Right forelimb (tissue), 1 donor: ENCODE measurements around the gene ZNF423.
A peak's percentile ranks its signal among the peaks of the same experiment; 100 is the strongest.

ENCODE experiments used
- DNase-seq: peaks from one replicate; pipeline ENCODE4 v3.0.0-alpha.2; 2018

The ZNF423 gene

DNA sequence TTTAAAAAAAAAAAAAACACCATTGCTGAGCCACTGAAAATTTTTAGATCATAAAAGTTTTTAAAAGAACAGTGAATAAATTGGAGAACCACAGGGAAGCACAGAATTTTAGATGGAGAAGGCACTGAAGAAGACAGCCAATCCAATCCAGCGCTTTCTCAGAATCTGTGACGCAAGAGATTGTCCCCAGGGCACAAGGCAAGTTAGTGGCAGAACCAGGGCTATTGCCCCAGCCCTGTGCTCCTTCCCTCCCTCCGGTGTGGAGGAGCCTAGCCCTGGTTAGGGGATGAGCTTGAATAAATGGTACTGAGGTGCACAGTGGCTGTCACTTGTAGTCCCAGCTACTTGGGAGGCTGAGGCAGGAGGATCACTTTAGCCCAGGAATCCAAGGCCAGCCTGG lies 108.3 kb downstream of the ZNF423 start:
- no peak for DNase-seq

DNA sequence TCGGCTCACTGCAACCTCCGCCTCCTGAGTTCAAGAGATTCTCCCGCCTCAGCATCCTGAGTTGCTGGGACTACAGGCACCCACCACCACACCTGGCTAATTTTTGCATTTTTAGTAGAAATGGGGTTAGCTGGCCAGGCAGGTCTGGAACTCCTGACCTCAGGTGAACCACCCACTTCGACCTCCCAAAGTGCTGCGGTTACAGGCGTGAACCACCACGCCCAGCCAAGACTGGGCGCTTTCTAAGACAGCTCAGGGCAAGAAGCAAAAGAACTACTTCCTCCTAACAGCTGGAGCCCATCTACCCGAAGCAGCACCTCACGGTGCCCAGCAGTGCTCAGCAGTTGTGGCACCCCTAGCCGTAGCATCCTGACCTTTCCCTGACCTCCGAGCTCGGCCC lies 109.4 kb downstream of the ZNF423 start:
- no peak for DNase-seq

DNA sequence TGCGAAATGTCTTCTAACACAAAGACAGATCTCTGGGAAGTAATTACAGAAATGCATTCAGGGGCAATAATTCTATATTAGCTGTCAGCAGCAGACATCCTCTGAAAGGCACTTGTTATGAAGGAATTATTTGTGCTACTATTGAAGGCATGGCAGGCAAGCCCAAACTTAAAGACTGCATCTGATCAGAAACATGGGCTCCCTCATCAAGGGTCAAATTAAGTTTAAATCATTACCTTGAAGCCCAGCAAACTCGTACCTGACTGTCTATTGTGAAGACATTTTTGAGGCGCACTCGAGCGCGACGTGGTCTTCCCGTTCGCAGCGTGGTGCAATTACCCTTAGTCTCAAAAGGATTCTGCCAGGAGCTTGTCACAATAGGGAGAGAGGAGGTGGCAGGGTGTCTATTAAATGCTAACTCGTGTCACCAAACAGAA lies 110.6 kb downstream of the ZNF423 start:
- DNase-seq, result no peak

DNA sequence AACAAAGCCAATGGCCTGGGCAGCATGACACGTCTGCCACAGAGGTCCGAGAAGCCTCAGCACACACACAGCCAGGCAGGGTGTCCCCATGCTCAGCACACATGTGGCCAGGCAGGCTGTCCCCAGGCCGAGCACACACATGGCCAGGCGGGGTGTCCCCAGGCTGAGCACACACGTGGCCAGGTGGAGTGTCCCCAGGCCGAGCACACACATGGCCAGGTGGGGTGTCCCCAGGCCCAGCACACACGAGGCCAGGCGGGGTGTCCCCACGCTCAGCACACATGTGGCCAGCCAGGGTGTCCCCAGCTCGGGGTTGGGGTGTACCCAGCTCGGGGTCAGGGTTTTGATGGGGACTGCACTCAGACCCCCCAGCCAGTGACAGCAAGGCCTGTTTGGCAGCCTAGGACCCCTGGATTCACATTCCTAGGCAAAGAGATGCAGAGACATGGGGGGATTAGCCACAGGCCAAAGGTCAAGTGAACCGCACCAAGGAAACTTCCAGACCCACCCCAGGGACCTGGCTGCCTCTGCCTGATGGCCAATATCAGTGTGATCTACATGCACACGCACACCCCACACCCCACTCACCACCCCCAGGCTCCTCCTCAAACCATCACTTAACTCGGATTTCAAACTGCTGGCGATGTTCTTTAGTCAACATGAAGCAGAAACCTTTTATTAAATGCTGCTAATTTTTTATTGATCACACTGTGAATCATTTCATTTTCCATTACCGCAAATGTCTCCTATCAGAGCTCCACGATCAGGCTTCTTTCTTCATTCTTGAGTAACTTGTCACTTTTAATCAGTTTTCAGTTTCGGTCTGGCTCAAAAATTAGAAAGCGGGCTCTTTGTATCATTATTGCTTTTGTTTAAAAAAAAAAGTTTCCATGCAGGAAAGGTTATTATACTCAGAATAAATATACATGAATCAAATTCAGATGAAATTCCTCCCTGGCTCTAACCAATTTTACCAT lies 111.4 kb downstream of the ZNF423 start:
- DNase-seq, result no peak

DNA sequence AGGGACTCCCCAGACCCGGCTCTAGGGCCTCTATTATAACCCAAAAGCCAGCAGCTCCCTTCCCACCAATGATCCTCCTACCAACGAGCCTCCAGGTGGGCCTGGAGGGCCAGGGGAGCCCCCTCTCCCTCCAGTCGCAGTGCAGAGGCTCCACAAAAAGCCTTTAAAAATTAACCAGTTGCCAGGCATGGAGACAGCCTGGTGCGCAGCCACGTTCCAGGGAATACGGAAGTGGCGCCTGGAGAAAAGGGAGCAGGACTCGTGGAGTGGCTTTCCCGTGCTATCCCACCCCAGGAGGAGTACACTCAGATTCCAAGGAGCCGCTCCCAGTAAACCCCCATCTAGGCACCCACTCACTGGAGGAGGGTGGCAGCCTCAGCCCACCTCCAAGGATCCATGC lies 112.3 kb downstream of the ZNF423 start:
- DNase-seq, result no peak

DNA sequence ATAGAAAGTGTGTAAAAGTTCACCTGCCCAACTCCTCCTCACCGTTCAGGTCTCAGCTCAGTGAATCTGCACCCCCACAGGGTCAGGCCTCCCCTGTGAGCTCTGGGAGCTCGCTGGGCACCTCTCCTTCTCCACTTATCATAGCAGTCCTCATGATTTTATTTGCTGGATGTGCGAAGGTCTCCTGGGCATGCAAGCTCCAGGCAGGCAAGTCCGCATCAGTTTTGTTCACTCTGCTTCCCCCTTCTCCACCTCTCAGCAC lies 112.8 kb downstream of the ZNF423 start:
- DNase-seq, result no peak

DNA sequence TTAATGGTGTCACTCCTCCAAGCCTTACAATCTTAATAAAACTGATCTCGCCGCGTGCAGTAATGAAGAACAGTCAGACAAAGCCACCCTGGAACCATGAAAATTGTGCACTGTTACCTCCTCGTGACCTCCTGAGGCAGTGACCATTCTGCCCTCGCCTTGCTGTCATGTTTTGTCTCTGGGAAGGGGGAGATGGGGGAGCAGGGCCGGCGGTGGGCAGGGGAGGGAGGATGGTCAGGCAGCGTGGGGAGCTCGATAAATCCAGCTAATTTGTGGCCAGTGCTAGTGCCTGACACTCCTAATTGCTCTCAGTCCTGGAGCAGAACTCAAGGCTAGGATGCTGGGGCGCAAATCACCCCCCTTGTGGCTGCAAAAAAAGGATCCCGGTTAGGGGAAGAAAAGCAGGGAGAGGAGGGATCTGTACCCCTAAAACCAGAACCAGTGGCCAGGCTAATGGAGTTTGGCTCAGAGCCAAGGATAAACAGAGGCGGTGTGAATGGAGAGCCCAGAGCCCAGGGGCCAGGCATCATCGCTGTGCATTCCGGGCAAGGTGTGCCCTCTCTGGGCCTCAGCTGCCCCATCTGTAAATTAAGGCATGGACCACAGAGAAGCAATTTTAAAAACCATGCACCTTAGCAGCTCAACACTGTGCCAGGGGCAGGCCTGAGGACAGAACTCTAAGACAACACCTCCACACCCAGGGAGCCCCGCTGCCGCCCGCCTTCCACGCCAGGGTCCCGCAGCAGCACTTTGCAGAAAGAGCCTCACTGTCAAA lies 113.3 kb downstream of the ZNF423 start:
- no peak for DNase-seq

DNA sequence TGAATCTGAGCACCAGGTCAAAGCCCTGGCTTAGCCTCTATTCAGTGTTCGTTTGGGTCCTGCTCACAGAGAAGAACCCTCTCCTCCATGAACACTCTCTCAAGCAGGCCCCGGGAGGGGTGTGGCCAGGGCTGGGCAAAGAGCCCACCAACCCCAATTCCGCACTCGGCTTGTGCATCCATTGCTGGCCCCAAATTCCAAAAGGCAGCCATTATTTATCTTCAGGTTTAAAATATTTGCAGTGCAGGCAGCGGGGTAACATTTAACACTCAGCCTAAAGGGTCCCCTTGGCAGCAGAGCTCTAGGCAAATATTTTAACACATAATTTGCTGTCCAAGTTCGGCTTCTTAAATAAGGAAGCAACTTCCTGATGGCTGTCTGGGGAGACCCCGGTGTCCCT lies 115.7 kb downstream of the ZNF423 start:
- peak; percentile 72 for DNase-seq

DNA sequence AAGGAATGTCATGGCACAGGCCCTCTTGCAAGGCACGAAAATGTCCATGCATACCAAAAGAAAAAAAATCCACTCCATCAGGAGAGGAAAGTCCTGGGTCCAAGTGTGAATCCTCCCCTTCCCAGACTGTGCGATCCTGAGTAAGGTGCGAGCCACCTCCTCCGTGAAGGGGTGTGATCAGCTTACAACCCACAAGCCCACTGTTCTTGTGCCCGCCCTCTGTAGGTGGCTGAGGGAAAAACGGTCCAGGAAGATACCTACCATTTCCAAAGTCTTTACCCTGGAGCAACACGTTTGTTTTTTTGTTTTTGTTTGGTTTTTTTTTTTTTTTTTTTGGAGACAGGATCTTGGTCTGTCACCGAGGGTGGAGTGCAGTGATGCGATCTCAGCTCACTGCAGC lies 116.5 kb downstream of the ZNF423 start:
- DNase-seq, result no peak

DNA sequence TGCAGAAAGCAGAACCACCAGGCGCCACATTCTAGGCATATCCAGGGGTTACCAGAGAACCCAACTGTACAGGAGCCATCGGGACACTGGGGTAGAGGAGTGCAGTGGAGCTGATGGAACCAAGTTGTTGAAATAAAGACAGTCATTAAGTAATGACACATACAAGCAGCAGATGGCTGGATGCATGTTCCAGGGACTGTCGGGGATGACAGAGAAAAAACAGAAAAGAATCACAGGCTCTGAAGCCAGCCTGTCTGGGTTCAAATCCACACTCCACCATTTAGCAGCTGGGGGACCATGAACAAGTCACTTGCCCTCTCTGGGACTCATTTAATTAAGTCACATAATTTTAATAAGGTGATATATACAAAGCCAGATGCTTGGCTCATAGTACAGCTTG lies 117.1 kb downstream of the ZNF423 start:
- DNase-seq, result no peak

DNA sequence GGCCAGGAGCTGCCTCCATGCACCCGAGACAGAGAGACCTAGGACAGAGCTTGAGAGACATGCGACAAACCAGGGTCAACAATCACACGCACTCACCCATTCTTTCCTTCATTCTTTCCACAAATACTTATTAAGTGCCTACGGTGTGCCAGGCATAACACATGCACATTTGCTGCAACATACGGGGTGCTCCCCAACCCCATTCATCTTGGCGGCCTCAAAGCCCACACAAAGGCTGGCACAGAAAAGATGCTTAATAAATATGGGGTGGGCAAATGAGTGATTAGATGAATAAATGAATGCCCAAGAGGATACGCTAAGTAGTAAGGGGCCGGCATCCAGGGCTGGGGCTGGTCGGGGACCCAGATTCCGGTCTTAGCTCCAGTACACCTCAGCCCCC lies 117.9 kb downstream of the ZNF423 start:
- DNase-seq, result no peak

DNA sequence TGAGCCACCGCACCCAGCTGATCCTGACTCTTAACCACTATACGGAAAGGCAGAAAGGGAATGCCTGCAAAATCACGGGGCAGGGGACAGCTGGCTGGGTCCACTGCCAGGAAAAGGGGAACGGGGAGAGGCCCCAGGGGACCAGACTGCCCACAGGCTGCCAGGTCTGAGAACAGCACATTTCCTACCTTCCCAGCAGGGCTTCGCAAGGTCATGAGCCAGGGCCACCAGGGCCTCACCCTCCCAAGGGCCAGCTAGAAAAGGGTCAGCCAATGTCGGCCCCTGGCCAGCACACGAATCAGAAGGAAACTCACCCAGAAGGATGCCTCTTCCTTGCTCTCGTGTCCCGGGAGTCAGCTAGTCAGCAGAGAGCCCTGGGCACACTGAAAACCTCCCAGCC lies 118.4 kb downstream of the ZNF423 start:
- no peak for DNase-seq

DNA sequence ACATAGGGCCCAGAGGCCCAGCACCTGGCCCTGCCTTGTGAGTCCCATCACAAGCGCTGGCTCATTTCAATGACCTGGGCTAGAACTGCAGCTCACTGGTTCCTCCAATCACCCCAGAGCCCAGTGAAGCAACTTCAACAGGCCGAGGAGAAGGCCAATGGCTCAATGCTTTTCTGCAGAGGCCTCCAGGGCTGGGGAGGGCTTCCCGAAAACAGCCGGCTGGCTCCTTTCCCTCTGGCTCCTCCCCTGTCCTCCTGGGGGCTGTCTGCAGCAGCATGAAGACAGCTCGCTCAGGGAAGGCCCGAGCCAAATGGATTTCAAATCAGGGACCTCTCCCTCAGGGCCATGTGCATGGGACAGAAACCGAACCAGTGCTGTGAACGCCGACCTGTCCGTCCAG lies 121.6 kb downstream of the ZNF423 start:
- no peak for DNase-seq

DNA sequence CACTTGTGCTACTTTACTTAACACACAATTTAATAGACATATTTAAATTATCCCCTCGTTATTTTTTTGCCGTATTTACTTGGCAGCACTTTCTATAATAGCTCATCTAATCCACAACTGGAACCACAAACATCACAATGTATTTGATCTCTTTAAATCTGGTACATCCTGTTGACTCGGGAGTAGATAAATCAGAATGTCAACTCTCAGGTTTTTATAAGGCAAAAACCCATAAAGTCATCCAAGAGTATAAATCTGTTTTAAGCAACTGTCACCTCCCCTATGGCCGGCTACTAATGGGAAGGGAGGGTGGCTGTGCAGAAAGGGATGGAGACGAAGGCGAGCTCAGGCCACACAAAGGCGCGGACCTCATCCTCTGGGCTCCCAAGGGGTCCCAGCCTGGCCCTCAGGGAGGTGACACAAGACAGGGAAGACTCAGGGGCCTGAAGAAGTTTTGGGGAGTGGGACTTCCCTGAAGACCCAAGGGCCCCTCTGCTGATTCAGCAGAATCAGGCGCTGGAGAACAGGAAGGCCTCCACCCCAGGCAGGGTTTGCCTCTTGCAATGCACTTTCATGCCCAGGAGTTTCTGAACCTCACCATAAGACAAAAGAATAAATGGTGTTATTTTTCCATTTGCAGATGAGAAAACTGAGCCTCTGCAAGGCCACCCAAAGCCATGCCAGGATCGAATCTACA lies 122.5 kb downstream of the ZNF423 start:
- no peak for DNase-seq

DNA sequence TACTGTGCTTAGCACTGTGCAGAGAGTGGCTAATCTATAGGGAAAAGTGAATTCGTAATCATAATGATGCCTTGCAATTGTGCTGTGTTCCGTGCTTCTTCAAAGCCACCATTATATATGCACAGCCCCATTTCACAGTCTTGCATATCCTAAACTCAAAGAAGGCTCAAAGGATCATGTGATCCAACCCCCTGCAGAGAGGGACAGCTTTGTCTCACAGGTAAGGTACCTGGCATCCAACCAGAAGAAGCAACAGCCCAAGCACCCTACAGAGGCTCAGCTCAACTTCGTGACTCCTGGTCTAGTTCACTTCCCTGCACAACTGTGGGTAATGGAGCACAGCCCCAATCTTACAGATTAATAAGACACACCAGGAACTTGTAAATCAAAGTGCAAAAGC lies 124.0 kb downstream of the ZNF423 start:
- no peak for DNase-seq

DNA sequence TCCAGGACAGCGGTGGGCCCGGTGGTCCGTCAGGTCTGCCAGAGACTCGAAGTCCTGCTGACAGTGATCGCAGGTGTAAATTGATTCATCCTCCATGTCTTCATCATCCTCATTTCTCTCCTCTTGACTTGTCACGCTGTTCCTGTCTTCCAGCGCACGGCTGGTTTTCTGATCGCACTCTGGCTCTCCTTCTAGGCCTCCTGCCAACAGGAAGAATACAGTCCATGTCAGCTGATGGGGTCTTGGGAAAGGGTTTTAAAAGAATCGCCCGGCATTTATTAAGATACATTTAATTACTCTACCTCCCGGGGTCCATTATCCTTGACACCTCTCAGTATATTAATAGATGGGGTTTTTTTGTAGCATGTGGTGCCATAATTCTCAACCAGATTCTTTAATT lies 125.1 kb downstream of the ZNF423 start:
- DNase-seq, result no peak

DNA sequence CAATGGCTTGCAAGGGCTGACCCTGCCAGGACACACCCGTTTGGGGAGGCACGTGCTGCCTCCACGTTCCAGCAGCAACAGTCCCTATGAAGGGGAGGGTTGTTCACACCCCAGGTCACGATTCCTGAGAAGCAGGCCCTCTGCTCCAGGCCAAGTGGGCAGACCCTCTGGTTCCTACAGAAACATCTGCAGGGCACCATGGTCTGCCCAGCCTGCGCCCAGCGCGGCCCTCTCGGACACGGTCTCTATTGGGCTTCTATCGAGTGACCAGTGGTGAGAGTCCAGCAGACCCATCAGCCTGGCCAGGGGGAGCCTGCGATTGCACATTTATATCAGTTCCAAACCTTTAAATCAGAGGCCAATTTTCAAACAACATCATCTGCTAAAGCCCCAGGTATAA lies 128.3 kb downstream of the ZNF423 start:
- no peak for DNase-seq

DNA sequence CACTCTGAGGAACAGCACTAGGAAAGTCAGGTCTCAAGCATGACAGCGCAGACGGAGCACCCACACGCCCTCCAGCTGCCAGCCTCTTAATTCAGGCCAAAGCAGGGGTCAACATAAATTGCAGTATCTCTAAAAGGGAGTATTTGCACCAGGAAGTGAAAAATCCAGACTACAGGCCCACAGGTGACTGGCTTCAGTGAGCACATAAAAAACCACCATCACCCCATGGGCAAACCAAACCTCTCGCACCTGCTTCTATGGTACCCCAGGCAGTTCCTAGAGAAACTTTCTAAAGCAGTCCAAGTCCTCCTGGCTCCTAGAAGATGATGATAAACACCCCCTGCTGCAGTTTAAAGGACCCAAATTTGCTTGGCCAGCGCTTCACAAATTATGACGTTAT lies 129.8 kb downstream of the ZNF423 start:
- DNase-seq, result no peak

DNA sequence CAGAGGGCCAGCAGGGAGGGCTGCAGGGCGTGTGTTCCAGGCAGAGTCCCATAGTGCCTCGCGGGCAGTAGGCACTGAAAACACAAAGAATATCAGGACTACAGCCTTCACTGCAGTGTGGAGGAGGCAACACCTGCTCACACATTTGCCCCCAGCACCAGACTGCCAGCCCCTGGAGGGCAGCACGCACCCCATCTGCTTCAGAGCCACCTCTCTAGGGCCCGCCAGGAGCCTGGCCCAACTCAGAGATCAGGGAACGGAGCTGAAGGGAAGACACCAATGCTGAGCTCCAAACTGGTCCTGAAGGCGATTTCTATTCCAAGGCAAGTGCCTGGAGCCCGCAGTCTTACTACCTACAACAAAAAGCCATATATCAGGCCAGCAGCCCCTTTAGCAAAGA lies 130.3 kb downstream of the ZNF423 start:
- DNase-seq, result no peak

DNA sequence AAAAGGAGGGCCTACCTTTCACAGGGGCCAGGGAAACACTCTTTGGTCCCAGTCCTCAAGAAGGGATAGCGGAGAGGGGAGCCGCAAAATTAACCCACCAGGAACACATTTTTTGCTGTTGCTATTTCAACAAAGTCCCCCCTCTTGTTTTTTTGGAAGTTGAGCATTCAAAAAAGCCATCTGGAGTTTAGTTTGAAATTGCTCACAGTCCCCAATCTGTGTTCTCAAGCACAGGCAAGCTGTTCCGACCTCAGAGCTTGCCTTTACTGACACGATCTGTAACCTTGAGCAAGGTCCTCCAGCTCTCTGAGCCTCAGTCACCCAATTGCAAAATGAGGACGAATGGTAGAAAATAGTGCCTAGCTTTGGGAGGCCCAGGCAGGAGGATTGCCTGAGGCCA lies 131.1 kb downstream of the ZNF423 start:
- no peak for DNase-seq

DNA sequence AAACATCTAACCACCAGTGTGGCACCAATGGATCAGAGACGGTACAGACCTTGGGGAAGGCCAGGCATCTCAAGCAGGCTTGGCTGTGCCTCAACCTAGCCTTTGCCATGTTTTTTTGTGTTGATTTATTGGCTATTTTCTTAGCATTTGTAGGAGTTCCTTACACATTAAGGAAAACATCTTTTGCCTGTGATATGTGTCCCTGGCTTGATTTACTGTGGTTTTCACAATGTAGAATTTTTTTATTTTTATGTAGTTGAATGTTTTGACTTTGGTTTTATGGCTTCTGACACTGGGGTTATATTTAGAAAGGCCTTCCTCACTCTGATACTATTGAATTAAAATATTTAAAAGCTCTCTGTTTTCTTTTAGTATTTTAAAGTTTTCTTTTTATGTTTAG lies 132.6 kb downstream of the ZNF423 start:
- no peak for DNase-seq

DNA sequence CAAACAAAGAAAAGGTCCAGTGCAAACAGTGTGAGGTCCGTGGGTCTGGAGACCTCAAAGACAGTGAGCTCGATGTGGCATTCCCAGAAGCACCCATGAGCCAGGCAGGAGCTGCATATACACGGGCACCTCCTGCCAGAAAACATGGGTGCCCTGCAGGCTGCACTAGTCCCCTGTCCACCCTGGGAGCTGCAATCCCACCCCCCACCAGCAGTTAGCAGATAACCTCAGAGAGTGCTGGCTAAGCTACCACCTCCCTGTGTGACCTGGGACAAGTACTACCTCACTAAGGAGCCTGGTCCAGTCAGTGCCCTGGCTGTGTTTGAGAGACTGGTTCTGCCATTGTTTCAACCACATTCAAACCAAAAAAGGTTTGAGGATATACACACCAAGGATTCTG lies 135.7 kb downstream of the ZNF423 start:
- no peak for DNase-seq

DNA sequence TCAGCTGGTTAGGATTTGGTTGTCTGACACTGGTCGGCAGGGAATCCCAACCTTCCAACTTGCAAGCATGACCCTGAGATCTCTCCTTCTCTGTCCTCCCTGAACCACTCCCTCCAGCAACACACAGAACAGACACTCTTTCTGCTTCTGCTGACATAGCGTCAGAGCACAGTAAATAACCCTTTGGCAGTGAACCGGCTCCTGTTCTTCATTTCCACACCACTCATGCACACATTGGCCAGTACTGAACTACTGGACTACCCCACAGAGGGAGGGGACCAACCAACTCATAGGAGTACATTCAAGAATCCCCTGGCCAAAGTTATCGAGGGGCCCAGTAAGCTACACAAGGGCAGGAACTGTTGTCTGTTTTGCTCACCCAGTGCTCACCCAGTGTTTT lies 138.2 kb downstream of the ZNF423 start:
- no peak for DNase-seq
